Osteoblast (primary cell): Measurements from ENCODE around the gene SEC31A. TPM values are rescaled to one million over a fixed set of nuclear protein-coding genes. Genes with fewer than 3 reads are reported as not detected.

Experiments used
- DNase-seq: peaks from one replicate; pipeline ENCODE4 v3.0.0; 2011; ENCODE audit warnings: low spot score, mixed read lengths; ENCODE audit not compliant: insufficient read length; ENCODE audit errors: missing footprints
- H2AFZ ChIP-seq: 2 replicates; pipeline ENCODE4 v1.6.0; 2011; ENCODE audit warnings: mild to moderate bottlenecking, low read length
- H3K27ac ChIP-seq: 2 replicates; pipeline ENCODE4 v1.5.1; 2011; ENCODE audit warnings: mild to moderate bottlenecking, low read depth, low read length, moderate library complexity
- H3K27me3 ChIP-seq: 2 replicates; pipeline ENCODE4 v1.6.0; 2012; ENCODE audit warnings: mild to moderate bottlenecking, control low read depth, inconsistent platforms, low read length, moderate library complexity; ENCODE audit not compliant: insufficient read depth
- H3K36me3 ChIP-seq: 2 replicates; pipeline ENCODE4 v1.5.1; 2011; ENCODE audit warnings: mild to moderate bottlenecking, low read length, control low read depth, moderate library complexity; ENCODE audit not compliant: insufficient read depth
- H3K4me1 ChIP-seq: 2 replicates; pipeline ENCODE4 v1.5.1; 2011; ENCODE audit warnings: mild to moderate bottlenecking, low read length, control low read depth, moderate library complexity; ENCODE audit not compliant: insufficient read depth
- H3K4me2 ChIP-seq: 2 replicates; pipeline ENCODE4 v1.6.0; 2011; ENCODE audit warnings: mild to moderate bottlenecking, low read length; ENCODE audit not compliant: insufficient read depth
- H3K4me3 ChIP-seq: fragments of 200-600 bp; sonication (generic); 3 replicates; pipeline ENCODE4 v1.5.1; 2012; ENCODE audit warnings: mild to moderate bottlenecking, low read length, inconsistent platforms; ENCODE audit not compliant: insufficient read depth
- H3K79me2 ChIP-seq: 2 replicates; pipeline ENCODE4 v1.6.0; 2012; ENCODE audit warnings: mild to moderate bottlenecking, low read length, control low read depth, inconsistent platforms; ENCODE audit not compliant: insufficient read depth
- H3K9me3 ChIP-seq: 2 replicates; pipeline ENCODE4 v1.5.1; 2011; ENCODE audit warnings: low read depth, low read length, control low read depth
- H4K20me1 ChIP-seq: 2 replicates; pipeline ENCODE4 v1.6.0; 2012; ENCODE audit warnings: mild to moderate bottlenecking, low read length, control low read depth; ENCODE audit not compliant: insufficient read depth
- total RNA-seq: library from RNA; depleted of rRNA; stranded (reverse); fragments of >200 nt; gene quantifications from 2 replicates; pipeline ENCODE4 v1.2.3, GENCODE V29; 2012
- TF ChIP-seq, protein P1 (sequence below): IDR thresholded peaks from 2 replicates; pipeline ENCODE4 v1.5.1; 2011; ENCODE audit warnings: mild to moderate bottlenecking, low read depth, low read length, moderate library complexity; ENCODE audit errors: extremely low read depth

The SEC31A gene
- total RNA-seq, 1 donor: 487 TPM

DNA sequence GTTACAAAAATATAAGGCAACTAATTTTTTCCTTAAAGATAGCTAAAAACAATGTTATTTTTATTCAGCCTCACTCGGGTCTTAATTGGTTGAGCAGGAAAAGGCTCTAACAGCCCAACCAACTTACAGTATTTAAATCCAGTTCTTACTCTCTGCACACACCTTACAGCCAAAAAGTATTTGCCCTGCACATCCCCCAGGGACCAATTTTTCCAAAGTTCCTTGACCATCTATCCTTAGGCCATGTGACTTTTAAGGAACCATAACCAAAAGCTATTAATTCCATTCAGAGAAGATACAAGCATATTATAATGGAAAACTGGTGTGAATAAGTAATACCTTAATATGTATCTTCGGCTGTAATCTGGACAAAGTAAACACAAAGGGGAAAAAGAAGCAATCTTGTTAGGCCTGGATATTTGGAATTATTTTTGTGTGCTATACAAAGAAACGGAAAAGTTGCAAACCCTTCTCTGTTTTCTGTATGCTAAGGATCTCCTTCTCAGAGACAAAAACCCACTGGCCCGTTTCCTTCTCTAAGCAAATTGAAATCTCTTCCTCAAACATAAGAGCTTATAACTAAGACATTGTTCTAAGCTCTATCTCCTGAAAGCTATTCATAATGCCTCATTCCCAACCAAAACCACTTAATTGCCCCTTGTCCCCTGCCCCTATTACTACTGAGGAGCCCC, 8.6 kb upstream of the SEC31A start:
- H3K27me3 ChIP-seq: no peaks in the 10 kb centered on the region
- no peak for DNase-seq
- H3K4me3 ChIP-seq: peak overlapping the region; percentile 83
- H3K27ac ChIP-seq: peak overlapping the region; percentile 100
- H3K36me3 ChIP-seq: peaks cover 27% of the 10 kb centered on the region
- peaks cover 70% of the 10 kb centered on the region for H3K79me2 ChIP-seq
- H3K4me1 ChIP-seq: peaks cover 21% of the 10 kb centered on the region
- no peaks in the 10 kb centered on the region for H3K9me3 ChIP-seq
- H4K20me1 ChIP-seq: peaks cover 10% of the 10 kb centered on the region
- TF ChIP-seq, protein P1, sequence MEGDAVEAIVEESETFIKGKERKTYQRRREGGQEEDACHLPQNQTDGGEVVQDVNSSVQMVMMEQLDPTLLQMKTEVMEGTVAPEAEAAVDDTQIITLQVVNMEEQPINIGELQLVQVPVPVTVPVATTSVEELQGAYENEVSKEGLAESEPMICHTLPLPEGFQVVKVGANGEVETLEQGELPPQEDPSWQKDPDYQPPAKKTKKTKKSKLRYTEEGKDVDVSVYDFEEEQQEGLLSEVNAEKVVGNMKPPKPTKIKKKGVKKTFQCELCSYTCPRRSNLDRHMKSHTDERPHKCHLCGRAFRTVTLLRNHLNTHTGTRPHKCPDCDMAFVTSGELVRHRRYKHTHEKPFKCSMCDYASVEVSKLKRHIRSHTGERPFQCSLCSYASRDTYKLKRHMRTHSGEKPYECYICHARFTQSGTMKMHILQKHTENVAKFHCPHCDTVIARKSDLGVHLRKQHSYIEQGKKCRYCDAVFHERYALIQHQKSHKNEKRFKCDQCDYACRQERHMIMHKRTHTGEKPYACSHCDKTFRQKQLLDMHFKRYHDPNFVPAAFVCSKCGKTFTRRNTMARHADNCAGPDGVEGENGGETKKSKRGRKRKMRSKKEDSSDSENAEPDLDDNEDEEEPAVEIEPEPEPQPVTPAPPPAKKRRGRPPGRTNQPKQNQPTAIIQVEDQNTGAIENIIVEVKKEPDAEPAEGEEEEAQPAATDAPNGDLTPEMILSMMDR: no peak
- peak overlapping the region; percentile 52 for H2AFZ ChIP-seq
- H3K4me2 ChIP-seq: peak overlapping the region; percentile 95

GRCh38 chr4:82898322-82899243, 7.6 kb upstream of the SEC31A start:
- H3K4me3 ChIP-seq: peak overlapping the region; percentile 83
- H3K36me3 ChIP-seq: peaks cover 36% of the 10 kb centered on the region
- TF ChIP-seq, protein P1: peak; percentile 41
- peak overlapping the region; percentile 95 for H3K4me2 ChIP-seq
- H3K4me1 ChIP-seq: peaks cover 21% of the 10 kb centered on the region
- H2AFZ ChIP-seq: no peak overlapping the region
- H3K79me2 ChIP-seq: peaks cover 77% of the 10 kb centered on the region
- peak overlapping the region; percentile 100 for H3K27ac ChIP-seq
- peaks cover 10% of the 10 kb centered on the region for H4K20me1 ChIP-seq
- no peaks in the 10 kb centered on the region for H3K9me3 ChIP-seq
- peak; percentile 54 for DNase-seq
- H3K27me3 ChIP-seq: no peaks in the 10 kb centered on the region

- H3K27ac ChIP-seq: peak overlapping the region; percentile 100
- H3K27me3 ChIP-seq: no peaks in the 10 kb centered on the region
- TF ChIP-seq, protein P1: no peak
- H3K4me3 ChIP-seq: no peak overlapping the region
- peaks cover 10% of the 10 kb centered on the region for H4K20me1 ChIP-seq
- peaks cover 37% of the 10 kb centered on the region for H3K36me3 ChIP-seq
- peak overlapping the region; percentile 95 for H3K4me2 ChIP-seq
- peaks cover 71% of the 10 kb centered on the region for H3K79me2 ChIP-seq
- no peak for DNase-seq
- H3K4me1 ChIP-seq: peaks cover 28% of the 10 kb centered on the region
- no peak overlapping the region for H2AFZ ChIP-seq
- H3K9me3 ChIP-seq: no peaks in the 10 kb centered on the region
These were observed 5.8 kb upstream of the SEC31A start for GRCh38 chr4:82896755-82897154.

GRCh38 chr4:82893942-82894341, 3.0 kb upstream of the SEC31A start:
- no peaks in the 10 kb centered on the region for H3K9me3 ChIP-seq
- H3K4me1 ChIP-seq: peaks cover 25% of the 10 kb centered on the region
- DNase-seq: no peak
- H3K27me3 ChIP-seq: no peaks in the 10 kb centered on the region
- peak overlapping the region; percentile 7 for H3K27ac ChIP-seq
- H3K4me3 ChIP-seq: no peak overlapping the region
- H3K36me3 ChIP-seq: peaks cover 37% of the 10 kb centered on the region
- H3K79me2 ChIP-seq: peaks cover 77% of the 10 kb centered on the region
- no peak overlapping the region for H2AFZ ChIP-seq
- TF ChIP-seq, protein P1: no peak
- peaks cover 12% of the 10 kb centered on the region for H4K20me1 ChIP-seq
- H3K4me2 ChIP-seq: no peak overlapping the region
